Measurements from ENCODE around the gene KRTAP19-7. TPM values are rescaled to one million over a fixed set of nuclear protein-coding genes. Genes with fewer than 3 reads are reported as not detected.

Gene KRTAP19-7
- total RNA-seq, 1 experiment from 2014 or later, result not detected

Small RNAs within 50 kb of the gene (small RNA-seq; reads per million reads assigned to genes)
- gene AP000567.1, result 0 to 0.05 reads per million in 2 experiments
- 0 reads per million in 2 experiments for gene KRTAP19-10P
- gene KRTAP19-11P, result 0 reads per million in 2 experiments
- 0 reads per million in 2 experiments for gene KRTAP22-1
- 0 reads per million in 2 experiments for gene KRTAP22-2

Other genes with a start within 250 kb of the KRTAP19-7 start
- gene KRTAP26-1, start 241.0 kb downstream of the KRTAP19-7 start, total RNA-seq (2014; rRNA removed; shearing (Covaris generic)), result not detected in 2 replicates
- not detected in 2 replicates for gene KRTAP27-1, start 223.6 kb downstream of the KRTAP19-7 start, total RNA-seq (2014; rRNA removed; shearing (Covaris generic))
- not detected in 2 replicates for gene KRTAP23-1, start 212.7 kb downstream of the KRTAP19-7 start, total RNA-seq (2014; rRNA removed; shearing (Covaris generic))
- gene KRTAP13-2, start 189.0 kb downstream of the KRTAP19-7 start, total RNA-seq (2014; rRNA removed; shearing (Covaris generic)), result not detected in 2 replicates
- gene KRTAP13-1, start 165.3 kb downstream of the KRTAP19-7 start, total RNA-seq (2014; rRNA removed; shearing (Covaris generic)), result not detected in 2 replicates
- not detected in 2 replicates for gene KRTAP13-3, start 135.4 kb downstream of the KRTAP19-7 start, total RNA-seq (2014; rRNA removed; shearing (Covaris generic))
- not detected in 2 replicates for gene KRTAP13-4, start 131.1 kb downstream of the KRTAP19-7 start, total RNA-seq (2014; rRNA removed; shearing (Covaris generic))
- gene KRTAP15-1, start 121.0 kb downstream of the KRTAP19-7 start, total RNA-seq (2014; rRNA removed; shearing (Covaris generic)), result not detected in 2 replicates
- gene KRTAP19-1, start 80.9 kb downstream of the KRTAP19-7 start, total RNA-seq (2014; rRNA removed; shearing (Covaris generic)), result 0.34 and 1.3 TPM in 2 replicates
- gene KRTAP19-2, start 73.9 kb downstream of the KRTAP19-7 start, total RNA-seq (2014; rRNA removed; shearing (Covaris generic)), result not detected in 2 replicates
- gene KRTAP19-3, start 69.3 kb downstream of the KRTAP19-7 start, total RNA-seq (2014; rRNA removed; shearing (Covaris generic)), result not detected in 2 replicates
- not detected in 2 replicates for gene KRTAP19-4, start 64.1 kb downstream of the KRTAP19-7 start, total RNA-seq (2014; rRNA removed; shearing (Covaris generic))
- gene KRTAP19-5, start 59.2 kb downstream of the KRTAP19-7 start, total RNA-seq (2014; rRNA removed; shearing (Covaris generic)), result not detected in 2 replicates
- gene KRTAP19-6, start 19.4 kb downstream of the KRTAP19-7 start, total RNA-seq (2014; rRNA removed; shearing (Covaris generic)), result not detected in 2 replicates
- not detected in 2 replicates for gene KRTAP22-2, start 29.1 kb upstream of the KRTAP19-7 start, total RNA-seq (2014; rRNA removed; shearing (Covaris generic))
- gene KRTAP6-3, start 31.1 kb upstream of the KRTAP19-7 start, total RNA-seq (2014; rRNA removed; shearing (Covaris generic)), result not detected in 2 replicates
- gene KRTAP6-2, start 37.6 kb upstream of the KRTAP19-7 start, total RNA-seq (2014; rRNA removed; shearing (Covaris generic)), result not detected in 2 replicates
- gene KRTAP22-1, start 39.8 kb upstream of the KRTAP19-7 start, total RNA-seq (2014; rRNA removed; shearing (Covaris generic)), result not detected in 2 replicates
- not detected in 2 replicates for gene KRTAP6-1, start 52.6 kb upstream of the KRTAP19-7 start, total RNA-seq (2014; rRNA removed; shearing (Covaris generic))
- gene KRTAP20-1, start 55.1 kb upstream of the KRTAP19-7 start, total RNA-seq (2014; rRNA removed; shearing (Covaris generic)), result not detected in 2 replicates
- not detected in 2 replicates for gene KRTAP20-4, start 59.3 kb upstream of the KRTAP19-7 start, total RNA-seq (2014; rRNA removed; shearing (Covaris generic))
- gene KRTAP20-2, start 73.9 kb upstream of the KRTAP19-7 start, total RNA-seq (2014; rRNA removed; shearing (Covaris generic)), result not detected in 2 replicates
- gene KRTAP20-3, start 81.5 kb upstream of the KRTAP19-7 start, total RNA-seq (2014; rRNA removed; shearing (Covaris generic)), result not detected in 2 replicates
- gene KRTAP21-3, start 157.5 kb upstream of the KRTAP19-7 start, total RNA-seq (2014; rRNA removed; shearing (Covaris generic)), result not detected in 2 replicates
- not detected in 2 replicates for gene KRTAP21-2, start 185.9 kb upstream of the KRTAP19-7 start, total RNA-seq (2014; rRNA removed; shearing (Covaris generic))
- not detected in 2 replicates for gene KRTAP21-1, start 194.1 kb upstream of the KRTAP19-7 start, total RNA-seq (2014; rRNA removed; shearing (Covaris generic))